DOHH2 (cell line): Measurements from ENCODE around the gene PMAIP1.

ENCODE experiments used
- H3F3A ChIP-seq: fragments of 200-600 bp; sonication (generic), shearing (Covaris generic); 2 replicates; pipeline ENCODE4 v1.6.0; 2016; ENCODE audit warnings: antibody characterized with exemption, mild to moderate bottlenecking; ENCODE audit not compliant: control insufficient read depth, insufficient read depth
- H3K27ac ChIP-seq: fragments of 200-600 bp; sonication (generic); 2 replicates; pipeline ENCODE4 v1.5.1; 2014; ENCODE audit warnings: low read depth, mild to moderate bottlenecking, low read length, moderate library complexity
- H3K27me3 ChIP-seq: fragments of 200-600 bp; sonication (generic); 2 replicates; pipeline ENCODE4 v1.6.1; 2014; ENCODE audit warnings: mild to moderate bottlenecking, low read length, mixed read lengths; ENCODE audit not compliant: control insufficient read depth
- H3K36me3 ChIP-seq: fragments of 200-600 bp; sonication (generic); 2 replicates; pipeline ENCODE4 v1.6.1; 2014; ENCODE audit warnings: mild to moderate bottlenecking, low read length, moderate library complexity, mixed read lengths; ENCODE audit not compliant: control insufficient read depth
- H3K4me1 ChIP-seq: fragments of 200-600 bp; sonication (generic); 2 replicates; pipeline ENCODE4 v1.6.1; 2014; ENCODE audit warnings: mild to moderate bottlenecking, low read length, mixed read lengths; ENCODE audit not compliant: control insufficient read depth
- H3K4me2 ChIP-seq: fragments of 200-600 bp; sonication (generic); 2 replicates; pipeline ENCODE4 v1.6.0; 2014; ENCODE audit warnings: mild to moderate bottlenecking, low read length, moderate library complexity
- H3K4me3 ChIP-seq: fragments of 200-600 bp; sonication (generic); 2 replicates; pipeline ENCODE4 v1.5.1; 2014; ENCODE audit warnings: mild to moderate bottlenecking, low read length, mixed read lengths
- H3K79me2 ChIP-seq: fragments of 200-600 bp; sonication (generic); 2 replicates; pipeline ENCODE4 v1.6.1; 2014; ENCODE audit warnings: mild to moderate bottlenecking, low read length, mixed read lengths; ENCODE audit not compliant: control insufficient read depth
- H3K9me2 ChIP-seq: fragments of 200-600 bp; sonication (generic); replicated peaks from 2 replicates; pipeline ENCODE4 v1.6.1; 2014; ENCODE audit warnings: mild to moderate bottlenecking, low read length, mixed read lengths; ENCODE audit not compliant: control insufficient read depth
- H3K9me3 ChIP-seq: fragments of 200-600 bp; sonication (generic); 2 replicates; pipeline ENCODE4 v1.6.1; 2014; ENCODE audit warnings: antibody characterized with exemption, low read length, mixed read lengths; ENCODE audit not compliant: control insufficient read depth, insufficient read depth
- H4K20me1 ChIP-seq: fragments of 200-600 bp; sonication (generic); 2 replicates; pipeline ENCODE4 v1.6.0; 2014; ENCODE audit warnings: low read depth, mild to moderate bottlenecking, antibody characterized with exemption, low read length, moderate library complexity; ENCODE audit not compliant: control insufficient read depth, insufficient read depth
- CTCF ChIP-seq: fragments of 200-600 bp; sonication (generic); IDR thresholded peaks from one replicate; pipeline ENCODE4 v1.5.1; 2014; ENCODE audit warnings: antibody characterized with exemption, mild to moderate bottlenecking, low read depth, low read length; ENCODE audit not compliant: poor library complexity, severe bottlenecking
- EZH2phosphoT487 ChIP-seq: fragments of 200-600 bp; sonication (generic); IDR thresholded peaks from 2 replicates; pipeline ENCODE4 v1.6.1; 2017; ENCODE audit warnings: borderline replicate concordance, mild to moderate bottlenecking, antibody characterized with exemption, low read length, moderate library complexity, mixed read lengths

The PMAIP1 gene

GRCh38 chr18:59951591-59951990 is 51.8 kb downstream of the PMAIP1 start:
- no peaks in the 10 kb centered on the region for H3K27me3 ChIP-seq
- peaks cover 9% of the 10 kb centered on the region; the same call in 1 of the 2 replicates for H3F3A ChIP-seq
- H4K20me1 ChIP-seq, result no peaks in the 10 kb centered on the region
- no peak for TF ChIP-seq CTCF
- TF ChIP-seq EZH2phosphoT487, result no peak
- no peaks in the 10 kb centered on the region for H3K9me2 ChIP-seq
- H3K9me3 ChIP-seq, result no peaks in the 10 kb centered on the region
- no peak overlapping the region for H3K27ac ChIP-seq
- no peak overlapping the region for H3K4me2 ChIP-seq
- no peak overlapping the region for H3K4me3 ChIP-seq
- no peaks in the 10 kb centered on the region for H3K36me3 ChIP-seq
- H3K4me1 ChIP-seq, result peaks cover 39% of the 10 kb centered on the region
- H3K79me2 ChIP-seq, result no peaks in the 10 kb centered on the region

- Histone ChIP-seq H3K4me1 (peaks cover 47% of the 10 kb centered on the region), H3K36me3 (no peaks in the 10 kb centered on the region), H3K9me3 (no peaks in the 10 kb centered on the region), H3K4me2 (no peak overlapping the region), H4K20me1 (no peaks in the 10 kb centered on the region), H3K27me3 (no peaks in the 10 kb centered on the region), H3K27ac (no peak overlapping the region), H3F3A (peaks cover 11% of the 10 kb centered on the region; the same call in 1 of the 2 replicates), H3K4me3 (no peak overlapping the region), H3K9me2 (no peaks in the 10 kb centered on the region), H3K79me2 (no peaks in the 10 kb centered on the region)
- TF ChIP-seq CTCF (no peak), EZH2phosphoT487 (no peak)
Observed at GRCh38 chr18:59952283-59953007, 52.6 kb downstream of the PMAIP1 start.
